HepG2 (cell line): Measurements from ENCODE around the gene HID1.

Experiments used
- MED1 ChIP-seq: sonication (generic); formaldehyde crosslinking; IDR thresholded peaks from 2 replicates; pipeline ENCODE4 v1.4.0; 2020; ENCODE audit warnings: missing genetic modification reagents
- MTA3 ChIP-seq: sonication (generic); formaldehyde crosslinking; IDR thresholded peaks from 2 replicates; pipeline ENCODE4 v1.4.0; 2020; ENCODE audit warnings: missing genetic modification reagents
- ZEB1 ChIP-seq: IDR thresholded peaks from 2 replicates; pipeline ENCODE4 v1.6.1; 2012; ENCODE audit warnings: mild to moderate bottlenecking, low read depth, inconsistent platforms; ENCODE audit not compliant: insufficient replicate concordance
- ZNF75D ChIP-seq: sonication (generic); formaldehyde crosslinking; IDR thresholded peaks from 2 replicates; pipeline ENCODE4 v1.8.1; 2023; ENCODE audit warnings: missing genetic modification reagents, mild to moderate bottlenecking, borderline replicate concordance
- ZSCAN29 ChIP-seq: sonication (generic); formaldehyde crosslinking; conservative IDR thresholded peaks from 2 replicates; pipeline ENCODE4 v1.4.0; 2020; ENCODE audit warnings: mild to moderate bottlenecking, missing genetic modification reagents
- TF ChIP-seq, protein P1 (sequence below): sonication (generic); formaldehyde crosslinking; IDR thresholded peaks from 2 replicates; pipeline ENCODE4 v1.5.0; 2020; ENCODE audit warnings: mild to moderate bottlenecking, missing genetic modification reagents, moderate library complexity
- TF ChIP-seq, protein P2 (sequence below): sonication (generic); formaldehyde crosslinking; IDR thresholded peaks from 2 replicates; pipeline ENCODE4 v1.5.0; 2020; ENCODE audit warnings: missing genetic modification reagents
- TF ChIP-seq, protein P3 (sequence below): sonication (generic); formaldehyde crosslinking; IDR thresholded peaks from 2 replicates; pipeline ENCODE4 v1.5.0; 2020; ENCODE audit warnings: mild to moderate bottlenecking, missing genetic modification reagents

DNA sequence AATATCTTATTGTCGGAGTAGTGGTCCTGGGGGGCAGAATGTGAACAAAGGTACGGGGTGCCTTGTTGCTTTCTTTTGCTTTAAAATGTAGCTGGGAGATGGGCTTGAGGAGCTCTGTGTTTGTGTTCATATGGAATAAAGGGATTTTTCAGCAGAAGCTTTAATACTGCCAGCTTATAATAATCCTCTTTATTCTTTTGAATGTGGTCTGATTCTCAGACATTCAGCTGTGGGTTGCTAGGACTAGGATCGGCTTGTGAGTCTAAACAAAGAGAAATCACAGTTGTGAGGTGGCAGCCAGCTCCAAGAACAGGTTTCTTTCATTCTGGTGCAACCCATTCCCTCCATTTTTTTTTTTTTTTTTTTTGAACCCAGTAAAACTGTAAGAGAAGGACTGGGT is 47.2 kb upstream of the HID1 start:
- no peak for TF ChIP-seq ZEB1
- no peak for TF ChIP-seq MED1 (CRISPR knock-in tag)
- TF ChIP-seq, protein P1, sequence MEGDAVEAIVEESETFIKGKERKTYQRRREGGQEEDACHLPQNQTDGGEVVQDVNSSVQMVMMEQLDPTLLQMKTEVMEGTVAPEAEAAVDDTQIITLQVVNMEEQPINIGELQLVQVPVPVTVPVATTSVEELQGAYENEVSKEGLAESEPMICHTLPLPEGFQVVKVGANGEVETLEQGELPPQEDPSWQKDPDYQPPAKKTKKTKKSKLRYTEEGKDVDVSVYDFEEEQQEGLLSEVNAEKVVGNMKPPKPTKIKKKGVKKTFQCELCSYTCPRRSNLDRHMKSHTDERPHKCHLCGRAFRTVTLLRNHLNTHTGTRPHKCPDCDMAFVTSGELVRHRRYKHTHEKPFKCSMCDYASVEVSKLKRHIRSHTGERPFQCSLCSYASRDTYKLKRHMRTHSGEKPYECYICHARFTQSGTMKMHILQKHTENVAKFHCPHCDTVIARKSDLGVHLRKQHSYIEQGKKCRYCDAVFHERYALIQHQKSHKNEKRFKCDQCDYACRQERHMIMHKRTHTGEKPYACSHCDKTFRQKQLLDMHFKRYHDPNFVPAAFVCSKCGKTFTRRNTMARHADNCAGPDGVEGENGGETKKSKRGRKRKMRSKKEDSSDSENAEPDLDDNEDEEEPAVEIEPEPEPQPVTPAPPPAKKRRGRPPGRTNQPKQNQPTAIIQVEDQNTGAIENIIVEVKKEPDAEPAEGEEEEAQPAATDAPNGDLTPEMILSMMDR (CRISPR knock-in tag): no peak
- TF ChIP-seq, protein P2, sequence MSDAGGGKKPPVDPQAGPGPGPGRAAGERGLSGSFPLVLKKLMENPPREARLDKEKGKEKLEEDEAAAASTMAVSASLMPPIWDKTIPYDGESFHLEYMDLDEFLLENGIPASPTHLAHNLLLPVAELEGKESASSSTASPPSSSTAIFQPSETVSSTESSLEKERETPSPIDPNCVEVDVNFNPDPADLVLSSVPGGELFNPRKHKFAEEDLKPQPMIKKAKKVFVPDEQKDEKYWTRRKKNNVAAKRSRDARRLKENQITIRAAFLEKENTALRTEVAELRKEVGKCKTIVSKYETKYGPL: no peak
- no peak for TF ChIP-seq ZNF75D (CRISPR knock-in tag)
- TF ChIP-seq ZSCAN29 (CRISPR knock-in tag): no peak
- TF ChIP-seq, protein P3, sequence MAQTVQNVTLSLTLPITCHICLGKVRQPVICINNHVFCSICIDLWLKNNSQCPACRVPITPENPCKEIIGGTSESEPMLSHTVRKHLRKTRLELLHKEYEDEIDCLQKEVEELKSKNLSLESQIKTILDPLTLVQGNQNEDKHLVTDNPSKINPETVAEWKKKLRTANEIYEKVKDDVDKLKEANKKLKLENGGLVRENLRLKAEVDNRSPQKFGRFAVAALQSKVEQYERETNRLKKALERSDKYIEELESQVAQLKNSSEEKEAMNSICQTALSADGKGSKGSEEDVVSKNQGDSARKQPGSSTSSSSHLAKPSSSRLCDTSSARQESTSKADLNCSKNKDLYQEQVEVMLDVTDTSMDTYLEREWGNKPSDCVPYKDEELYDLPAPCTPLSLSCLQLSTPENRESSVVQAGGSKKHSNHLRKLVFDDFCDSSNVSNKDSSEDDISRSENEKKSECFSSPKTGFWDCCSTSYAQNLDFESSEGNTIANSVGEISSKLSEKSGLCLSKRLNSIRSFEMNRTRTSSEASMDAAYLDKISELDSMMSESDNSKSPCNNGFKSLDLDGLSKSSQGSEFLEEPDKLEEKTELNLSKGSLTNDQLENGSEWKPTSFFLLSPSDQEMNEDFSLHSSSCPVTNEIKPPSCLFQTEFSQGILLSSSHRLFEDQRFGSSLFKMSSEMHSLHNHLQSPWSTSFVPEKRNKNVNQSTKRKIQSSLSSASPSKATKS (CRISPR knock-in tag): no peak
- TF ChIP-seq MTA3 (CRISPR knock-in tag): no peak
